SIG-M5 (cell line): ENCODE measurements around the gene ENOX1.
"Not testable (repeated sequence)": the region's sequence is repeated elsewhere in the genome, so short reads cannot be mapped to it uniquely, and the experiment has no call there.

ENCODE experiments used
- DNase-seq: peaks from one replicate; lab custom pipeline; 2025; lab: John Stamatoyannopoulos, UW

The ENOX1 gene

DNA sequence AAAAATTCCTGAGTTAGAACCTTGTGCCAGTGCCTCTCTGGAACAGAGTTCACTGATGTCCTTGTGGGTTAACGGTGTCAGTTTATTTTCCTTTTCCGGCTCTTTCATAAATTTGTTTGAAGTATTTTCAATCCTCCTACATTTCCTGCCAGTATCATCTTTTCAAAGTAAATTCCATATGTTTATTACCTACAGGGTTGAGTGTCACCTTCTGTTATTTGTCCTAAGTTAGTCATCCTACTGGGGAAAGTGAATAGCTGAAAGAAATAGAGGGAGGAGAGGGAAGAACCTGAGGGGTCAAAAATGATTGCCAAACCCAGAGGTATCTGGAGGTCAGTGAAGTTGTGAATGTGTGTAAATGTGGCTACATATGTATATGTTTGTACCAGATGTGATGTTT lies 582.2 kb downstream of the ENOX1 start:
- DNase-seq: no peak

DNA sequence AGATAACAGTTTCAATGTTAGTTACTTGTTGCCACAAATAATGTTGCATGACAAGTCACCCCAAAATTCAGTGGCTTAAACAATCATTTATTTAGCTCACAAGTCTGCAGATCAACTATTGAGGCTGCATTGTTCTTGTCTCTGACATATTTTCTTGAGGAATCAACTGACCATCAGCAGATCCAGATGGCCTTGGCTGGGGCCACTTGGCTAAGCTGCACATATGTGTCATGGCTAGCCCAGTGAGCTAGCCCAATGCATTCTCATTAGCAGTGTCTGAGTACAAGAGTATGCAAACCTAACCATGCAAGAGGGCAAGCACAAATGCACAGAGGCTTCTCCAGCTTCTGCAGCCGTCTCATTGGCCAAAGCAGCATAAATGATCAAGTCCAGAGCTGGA lies 583.0 kb downstream of the ENOX1 start:
- no peak for DNase-seq

DNA sequence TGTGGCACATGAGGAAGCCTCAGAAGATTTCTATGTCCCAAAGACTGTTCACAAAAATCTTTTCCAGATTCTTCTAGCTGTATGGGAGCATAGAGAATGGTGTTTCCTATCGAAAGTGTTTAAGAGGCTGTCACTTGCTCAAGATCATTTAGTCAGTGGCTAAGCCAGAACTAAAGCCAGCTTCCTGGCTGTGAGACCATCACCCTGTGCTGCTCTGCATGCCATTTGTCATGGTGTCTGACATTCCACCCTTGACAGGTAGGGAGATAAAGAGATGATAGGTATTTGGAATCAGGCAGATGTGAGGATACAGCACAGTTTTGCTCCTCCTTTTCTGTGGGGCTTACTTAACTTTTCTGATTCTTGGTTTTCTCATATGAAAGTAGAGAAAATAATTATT lies 586.0 kb downstream of the ENOX1 start:
- DNase-seq: no peak

DNA sequence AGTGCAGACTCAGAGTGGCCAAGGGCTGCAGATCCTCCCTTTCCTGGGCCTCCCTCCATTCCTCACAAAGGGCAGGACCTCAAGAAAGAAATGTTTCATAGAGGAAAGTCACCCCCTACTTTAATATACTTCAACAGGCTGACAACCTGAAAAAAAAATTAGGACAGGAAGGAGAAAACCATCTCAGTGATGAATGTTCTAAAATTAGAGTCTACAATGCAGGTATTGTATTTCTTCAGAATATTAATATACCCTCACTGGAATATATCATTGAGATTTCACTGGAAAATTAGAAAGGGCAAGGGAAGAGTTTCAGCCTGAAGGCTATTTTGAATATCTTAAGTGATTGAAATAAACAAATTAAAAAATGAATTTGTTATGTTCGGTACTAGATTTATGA lies 586.5 kb downstream of the ENOX1 start:
- DNase-seq: no peak

DNA sequence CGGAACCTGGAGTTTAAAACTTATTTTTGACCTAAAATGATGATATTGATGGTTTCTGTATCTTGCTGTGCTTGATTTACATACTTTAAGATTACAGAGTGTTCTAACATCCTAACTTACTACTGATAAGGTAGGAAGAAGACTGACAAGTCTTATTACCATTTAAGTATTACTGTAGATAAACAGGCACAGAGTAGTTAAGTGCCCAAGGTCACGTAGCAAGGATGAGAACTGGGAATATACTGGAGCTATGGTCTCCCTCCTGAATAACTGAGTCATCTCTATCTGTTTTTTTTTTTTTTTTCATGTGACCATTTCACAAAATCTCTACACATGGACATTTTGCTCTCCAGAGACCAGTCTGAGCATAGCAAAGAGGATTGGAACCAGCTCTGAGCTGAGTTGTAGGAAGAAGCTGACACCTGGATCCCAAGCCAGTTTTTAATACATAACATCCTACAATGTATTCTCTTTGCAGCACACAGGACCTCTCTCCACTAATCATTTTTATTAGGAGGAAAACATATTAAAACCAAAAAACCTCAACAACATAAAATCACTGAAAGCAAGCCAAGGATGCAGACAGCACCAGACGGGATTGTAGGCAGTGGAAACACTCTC lies 589.9 kb downstream of the ENOX1 start:
- DNase-seq: no peak

DNA sequence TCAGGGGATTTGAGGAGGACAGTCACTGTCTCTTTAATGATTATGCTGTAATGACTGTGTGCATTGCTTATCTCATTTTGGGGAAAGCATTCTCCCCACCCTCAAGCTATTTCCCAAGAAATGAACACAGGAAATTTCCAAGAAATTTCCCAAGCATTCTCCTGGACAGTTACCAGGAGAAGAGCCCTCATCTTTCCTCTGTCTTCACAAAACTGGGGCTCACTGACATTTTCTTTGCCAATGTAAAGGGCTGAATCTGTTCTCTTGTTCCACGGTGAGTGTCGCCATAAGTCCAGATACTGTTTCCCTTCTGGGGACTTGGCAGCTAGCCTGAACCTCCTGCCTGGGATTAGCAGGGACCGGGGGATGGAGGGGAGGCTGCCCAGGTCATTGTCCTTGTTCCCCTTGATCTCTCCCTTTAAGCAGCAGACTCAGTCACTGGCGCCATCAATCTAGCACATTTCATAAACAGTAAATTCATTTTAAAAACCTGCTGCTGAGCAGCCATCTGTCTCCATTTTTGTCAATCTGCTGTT lies 590.6 kb downstream of the ENOX1 start:
- DNase-seq: no peak

DNA sequence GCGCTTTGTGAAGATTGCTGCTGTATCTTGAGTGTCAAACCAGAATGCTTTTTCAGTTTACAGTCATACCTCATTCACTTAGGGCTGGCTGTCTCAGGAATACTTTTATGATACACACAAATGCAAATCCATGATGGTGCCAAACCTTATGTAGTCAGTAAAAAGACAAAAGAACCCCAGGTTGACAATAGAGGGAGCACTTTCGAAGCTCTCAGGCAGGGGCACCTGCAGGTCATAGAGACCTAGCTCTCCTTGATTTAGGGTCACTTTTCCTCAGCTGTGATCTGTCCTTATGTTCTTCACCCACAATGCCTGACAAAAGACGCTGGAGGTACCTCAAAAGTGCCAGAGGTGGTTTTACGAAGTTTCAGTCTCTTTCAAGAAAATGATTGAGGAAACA lies 591.2 kb downstream of the ENOX1 start:
- no peak for DNase-seq

DNA sequence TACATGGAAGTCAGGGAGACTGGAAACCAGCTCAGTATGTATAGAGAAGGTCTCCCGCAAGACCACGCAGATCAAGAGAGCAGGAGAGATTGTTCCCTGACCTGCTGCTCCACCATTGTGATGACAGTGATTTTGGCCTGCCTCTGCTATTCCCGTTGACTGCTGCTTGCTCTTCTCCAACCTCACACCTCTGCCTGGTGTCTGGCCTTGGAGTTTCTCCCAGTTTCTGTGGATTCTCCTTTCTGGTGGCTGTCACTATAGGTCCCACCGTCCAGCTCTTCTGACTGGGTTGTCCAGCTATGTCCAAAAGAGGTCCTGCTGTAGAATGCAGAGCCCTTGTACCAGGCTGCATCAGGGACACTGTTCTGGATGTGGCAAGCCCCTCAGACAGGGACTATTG lies 591.7 kb downstream of the ENOX1 start:
- DNase-seq: no peak

DNA sequence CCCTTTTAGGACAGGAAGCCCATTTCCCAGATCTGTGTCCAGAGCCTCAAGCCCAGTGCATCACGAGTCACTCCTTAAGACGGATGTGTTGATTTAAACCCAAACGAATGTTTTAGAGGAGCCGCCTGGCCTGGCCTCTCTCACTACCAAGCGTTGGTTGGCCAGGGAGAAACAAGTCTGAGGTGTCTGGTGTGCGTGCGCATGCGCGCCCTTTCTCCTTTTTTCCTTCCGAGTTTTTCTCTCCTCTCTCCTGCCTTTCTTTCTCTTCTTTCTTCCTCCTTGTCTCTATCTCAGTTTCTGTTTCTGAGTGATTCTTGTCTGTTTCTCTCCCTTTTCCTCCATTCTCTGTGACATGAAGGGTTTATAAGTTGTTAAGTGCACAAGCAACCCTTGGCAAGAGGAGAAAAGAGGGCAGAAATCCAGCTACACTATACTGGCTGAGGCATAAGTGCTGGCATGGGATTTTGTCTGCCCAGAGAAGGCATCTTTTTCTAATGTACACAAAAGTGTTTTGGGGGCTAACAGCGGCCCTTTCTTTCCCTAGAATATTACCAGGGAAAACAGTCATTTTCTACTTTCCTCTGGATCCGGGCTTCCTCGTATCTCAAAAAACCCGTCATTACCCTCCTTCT lies 592.9 kb downstream of the ENOX1 start:
- DNase-seq: no peak

DNA sequence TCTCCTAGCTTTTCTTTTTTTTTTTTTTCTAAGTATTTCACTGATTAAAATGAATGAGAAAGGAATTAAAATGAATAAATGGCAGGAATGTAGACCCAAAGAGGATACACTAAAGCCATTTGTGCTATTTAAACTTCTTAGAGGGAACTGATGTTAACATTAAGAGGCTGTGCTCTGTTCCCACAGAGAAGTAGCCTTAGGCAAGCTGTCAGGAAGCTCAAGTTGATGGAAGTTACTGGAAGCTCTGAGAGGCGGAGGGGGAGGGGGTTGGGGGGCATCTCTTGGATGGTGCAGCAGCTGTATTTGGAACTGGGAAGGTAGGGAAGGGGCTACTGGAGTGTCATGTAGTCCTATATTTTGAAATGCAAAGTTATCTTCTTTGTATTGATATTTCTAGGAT lies 595.2 kb downstream of the ENOX1 start:
- no peak for DNase-seq

DNA sequence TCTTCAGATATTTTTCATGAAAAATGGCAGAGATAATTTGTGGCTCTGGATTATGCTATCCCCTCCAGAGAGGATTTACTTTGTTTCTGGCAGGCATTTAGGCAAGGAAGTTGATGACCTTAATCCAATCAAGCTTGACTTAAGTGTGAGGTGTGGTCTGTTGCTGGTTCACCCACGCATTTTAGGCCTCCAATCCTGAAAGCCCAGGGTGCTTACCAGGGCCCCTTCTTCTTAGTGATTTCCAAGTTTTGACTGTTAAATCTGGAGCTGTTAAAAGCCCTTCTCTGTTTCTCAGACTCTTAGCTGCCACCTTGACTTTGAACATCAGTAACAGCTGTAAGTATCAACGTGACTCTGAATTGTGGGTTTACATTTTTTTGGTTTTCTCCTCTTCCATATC lies 601.5 kb downstream of the ENOX1 start:
- DNase-seq: no peak

DNA sequence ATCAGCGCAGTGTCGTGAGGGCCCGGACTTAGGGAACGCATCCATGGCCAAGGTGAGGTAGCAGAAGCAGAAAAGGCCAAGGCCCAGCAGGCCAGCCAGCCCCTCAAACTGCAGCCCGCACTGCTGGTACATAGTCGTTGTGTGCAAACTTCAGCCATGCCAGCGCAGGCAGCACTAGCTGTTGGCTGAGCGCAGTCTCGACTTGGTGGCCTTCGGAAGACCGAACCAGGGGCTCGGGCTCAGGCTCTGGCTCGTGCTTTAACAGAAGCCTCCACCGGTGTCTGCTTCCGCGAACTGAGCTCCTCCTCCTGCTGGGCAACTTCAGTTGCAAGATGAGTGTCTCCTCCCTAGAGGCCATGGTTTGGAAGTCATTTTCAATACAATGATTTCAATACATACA lies 605.9 kb downstream of the ENOX1 start:
- DNase-seq: no peak

DNA sequence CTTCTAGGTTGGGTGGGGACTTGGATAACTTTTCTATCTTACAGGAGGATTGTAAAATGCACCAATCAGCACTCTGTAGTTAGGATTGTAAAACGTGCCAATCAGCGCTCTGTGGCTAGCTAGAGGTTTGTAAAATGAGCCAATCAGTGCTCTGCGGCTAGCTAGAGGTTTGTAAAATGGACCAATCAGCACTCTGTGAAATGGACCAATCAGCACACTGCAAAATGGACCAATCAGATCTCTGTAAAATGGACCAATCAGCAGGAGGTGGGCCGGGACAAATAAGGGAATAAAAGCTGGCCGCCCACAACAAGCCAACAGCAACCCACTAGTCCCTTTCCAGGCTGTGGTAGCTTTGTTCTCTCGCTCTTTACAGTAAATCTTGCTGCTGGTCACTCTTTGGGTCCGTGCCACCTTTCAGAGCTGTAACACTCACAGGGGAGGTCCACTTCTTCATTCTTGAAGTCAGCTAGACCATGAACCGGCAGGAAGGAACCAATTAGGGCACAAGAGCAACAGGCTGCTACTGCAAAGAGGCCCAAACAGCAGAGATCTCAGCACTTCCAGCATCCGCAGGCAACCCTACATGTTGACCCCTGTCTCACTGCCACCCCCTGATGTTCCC lies 606.6 kb downstream of the ENOX1 start:
- DNase-seq: no peak

DNA sequence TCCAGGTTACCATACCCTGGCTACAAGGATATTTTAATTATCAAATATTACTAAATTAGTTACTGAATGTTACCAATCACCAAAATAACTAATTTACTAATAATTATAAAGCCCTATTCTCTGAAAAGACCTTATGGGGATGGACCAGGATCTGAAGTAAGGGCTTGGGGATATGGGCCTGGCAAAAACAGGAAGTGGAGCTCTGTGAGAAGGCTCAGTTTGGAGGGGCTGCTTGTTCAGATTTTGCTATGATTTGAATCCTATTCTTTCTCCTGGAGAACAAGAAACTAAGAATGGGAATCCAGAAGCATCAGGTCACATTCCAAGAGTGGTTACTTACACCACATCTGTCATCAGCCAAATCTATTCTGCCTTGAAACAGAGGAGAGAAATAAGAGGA lies 615.3 kb downstream of the ENOX1 start:
- DNase-seq: no peak

DNA sequence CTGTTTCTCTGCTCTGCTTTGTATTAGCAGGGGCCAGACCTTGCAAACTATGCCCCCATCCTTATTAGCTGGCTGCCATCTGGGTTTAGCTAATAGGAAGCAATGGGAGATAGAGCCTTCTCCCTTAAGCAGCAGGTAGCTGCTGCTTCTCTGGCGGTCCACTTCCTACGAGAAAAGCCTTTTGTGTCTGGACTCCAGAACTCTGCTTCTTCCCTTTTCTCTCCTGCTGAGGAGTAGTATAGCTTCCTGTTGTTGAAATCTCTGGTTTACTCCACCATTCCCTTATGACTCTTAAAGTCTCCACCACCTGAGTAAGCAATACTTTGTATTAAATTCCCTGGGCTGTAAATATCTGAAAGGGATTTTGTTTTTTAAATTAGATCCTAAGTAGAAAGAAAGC lies 616.3 kb downstream of the ENOX1 start:
- DNase-seq: no peak

DNA sequence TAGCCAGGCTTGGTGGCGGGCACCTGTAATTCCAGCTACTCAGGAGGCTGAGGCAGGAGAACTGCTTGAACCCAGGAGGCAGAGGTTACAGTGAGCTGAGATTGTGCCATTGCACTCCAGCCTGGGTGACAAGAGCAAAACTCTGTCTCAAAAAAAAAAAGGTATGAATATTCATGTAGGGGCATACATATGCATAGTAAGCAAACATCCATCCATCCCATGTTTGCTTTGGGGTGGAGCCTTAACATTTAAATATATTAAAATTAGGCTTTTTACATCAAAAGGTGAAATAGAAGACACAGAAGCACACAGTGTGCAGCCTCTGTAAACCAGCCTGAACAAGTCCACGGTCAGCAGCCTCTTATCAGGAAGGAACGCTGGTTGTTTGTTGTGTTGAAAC lies 618.3 kb downstream of the ENOX1 start:
- DNase-seq: not testable (repeated sequence)

DNA sequence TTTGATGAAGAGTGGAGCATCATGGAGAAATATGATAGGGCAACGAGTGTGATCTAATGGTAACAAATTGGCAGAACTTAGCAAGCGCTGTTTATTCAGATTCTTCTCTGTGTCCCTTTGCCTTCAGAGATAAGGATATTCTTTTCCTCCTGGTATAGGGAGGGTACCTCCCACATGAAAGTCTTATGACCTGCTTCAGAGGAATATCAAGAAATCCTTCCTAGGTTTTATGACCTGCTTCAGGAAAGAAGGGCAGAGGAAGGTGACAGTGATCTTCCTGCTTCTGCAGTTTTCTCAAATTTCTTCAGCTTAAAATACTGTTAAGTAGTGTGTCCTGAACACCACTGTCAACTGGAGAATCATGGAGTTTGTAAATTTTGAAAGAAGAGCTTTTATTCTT lies 619.0 kb downstream of the ENOX1 start:
- DNase-seq: no peak

DNA sequence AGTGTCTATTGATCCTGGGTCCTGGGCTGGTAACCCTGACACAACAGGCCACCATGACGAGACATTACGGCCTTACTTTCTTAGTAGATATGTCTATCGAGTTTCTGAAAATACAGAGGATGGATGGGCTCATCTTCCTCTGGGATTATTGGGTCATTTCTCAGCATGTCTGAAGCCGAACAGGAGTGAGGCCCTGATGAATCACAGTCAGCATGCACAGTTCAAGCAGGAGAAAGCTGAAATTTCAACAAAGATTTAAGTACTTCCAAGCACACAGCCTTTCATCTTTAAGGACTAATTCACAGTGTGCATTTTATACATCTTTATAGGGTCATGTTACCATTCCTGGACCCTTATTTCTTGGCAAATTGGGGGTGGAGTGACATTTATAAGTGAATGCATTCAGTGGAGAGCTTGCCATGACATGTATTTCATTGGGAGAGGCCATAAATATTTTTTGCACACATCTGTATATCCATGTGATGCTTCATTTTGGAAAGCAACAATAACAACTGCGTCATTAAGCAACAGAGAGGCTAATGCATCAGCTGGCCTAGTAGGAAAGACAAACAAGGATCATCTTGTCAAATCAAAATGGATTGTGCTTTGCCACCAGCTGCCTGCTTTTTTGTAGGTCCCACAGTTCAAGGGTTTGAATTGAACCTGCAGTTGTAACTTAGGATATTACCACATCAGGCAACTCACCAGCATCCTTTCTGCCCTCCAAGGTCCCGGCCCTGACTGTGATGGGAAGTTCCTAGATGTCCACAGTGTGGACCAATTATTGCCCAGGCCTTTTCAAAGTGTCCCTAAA lies 619.9 kb downstream of the ENOX1 start:
- no peak for DNase-seq
